SK-N-SH (cell line): Measurements from ENCODE around the gene MRPL32. TPM values are rescaled to one million over a fixed set of nuclear protein-coding genes. Genes with fewer than 3 reads are reported as not detected.

Source experiments
- CTCF ChIA-PET: fragments of 300-600, 350-600 bp; formaldehyde crosslinking; extraction: SDS; loops from one replicate; lab custom pipeline; 2021; lab: Yijun Ruan, JAX
- POLR2A ChIA-PET: fragments of 350-600 bp; sonication (Branson Sonifier 250); formaldehyde crosslinking; extraction: SDS; loops from one replicate; lab custom pipeline; 2020; ENCODE audit warnings: antibody characterized with exemption, inconsistent platforms; lab: Yijun Ruan, JAX
- DNase-seq: peaks from one replicate; pipeline ENCODE4 v3.0.0; 2012
- H2AFZ ChIP-seq: fragments of 200-600 bp; sonication (generic); 2 replicates; pipeline ENCODE4 v1.8.1; 2016; ENCODE audit warnings: antibody characterized with exemption, mild to moderate bottlenecking, low read depth
- H3F3A ChIP-seq: fragments of 200-600 bp; sonication (generic); replicated peaks from 2 replicates; pipeline ENCODE3; 2016; ENCODE audit warnings: antibody characterized with exemption, mild to moderate bottlenecking; ENCODE audit not compliant: insufficient read depth
- H3K27ac ChIP-seq, 2 experiments: fragments of 200-500 bp in 1 of 2; fragments of 200-600 bp in 1 of 2; sonication (Bioruptor generic) in 1 of 2; sonication (generic), shearing (Covaris generic) in 1 of 2; 2 replicates each; pipeline versions ENCODE4 v1.5.1 to v1.6.1; 2014 to 2016; ENCODE audit warnings: low read depth in 2 of 2, inconsistent platforms in 1 of 2, low read length in 1 of 2, mild to moderate bottlenecking in 1 of 2, mixed read lengths in 1 of 2
- H3K27me3 ChIP-seq: fragments of 200-600 bp; sonication (generic), shearing (Covaris generic); 2 replicates; pipeline ENCODE4 v1.6.1; 2016; ENCODE audit warnings: mixed run types; ENCODE audit not compliant: insufficient read depth
- H3K36me3 ChIP-seq, 2 experiments: fragments of 200-500 bp in 1 of 2; fragments of 200-600 bp in 1 of 2; sonication (Bioruptor generic) in 1 of 2; sonication (generic) in 1 of 2; replicated peaks in 1 of 2; 2 replicates each; pipeline versions ENCODE3 to v1.5.1; 2014 to 2016; ENCODE audit warnings: low read length in 1 of 2, mild to moderate bottlenecking in 1 of 2; ENCODE audit not compliant: insufficient read depth in 2 of 2, control insufficient read depth in 1 of 2
- H3K4me1 ChIP-seq, 2 experiments: fragments of 200-500 bp in 1 of 2; fragments of 200-600 bp in 1 of 2; sonication (Bioruptor generic) in 1 of 2; sonication (generic), shearing (Covaris generic) in 1 of 2; 2 replicates each; pipeline versions ENCODE4 v1.5.1 to v1.6.1; 2014 to 2016; ENCODE audit warnings: low read depth in 1 of 2, low read length in 1 of 2, mixed run types in 1 of 2; ENCODE audit not compliant: insufficient read depth in 2 of 2, control insufficient read depth in 1 of 2
- H3K4me2 ChIP-seq: fragments of 200-600 bp; sonication (generic), shearing (Covaris generic); 2 replicates; pipeline ENCODE4 v1.6.1; 2017; ENCODE audit warnings: mixed run types
- H3K4me3 ChIP-seq, 2 experiments: fragments of 200-500 bp in 1 of 2; fragments of 200-600 bp in 1 of 2; sonication (Bioruptor generic) in 1 of 2; sonication (generic), shearing (Covaris generic) in 1 of 2; 2 replicates each; pipeline versions ENCODE4 v1.5.1 to v1.8.1; 2014 to 2016; ENCODE audit warnings: low read depth in 2 of 2, inconsistent platforms in 1 of 2, low read length in 1 of 2, mild to moderate bottlenecking in 1 of 2, mixed read lengths in 1 of 2, moderate library complexity in 1 of 2
- H3K79me2 ChIP-seq: fragments of 200-600 bp; sonication (generic); 2 replicates; pipeline ENCODE4 v1.8.1; 2017; ENCODE audit warnings: mild to moderate bottlenecking; ENCODE audit not compliant: insufficient read depth
- H3K9ac ChIP-seq: fragments of 200-600 bp; sonication (generic); 2 replicates; pipeline ENCODE4 v1.6.1; 2017; ENCODE audit warnings: mixed run types
- H3K9me2 ChIP-seq: fragments of 200-600 bp; sonication (generic); 2 replicates; pipeline ENCODE4 v1.6.1; 2017; ENCODE audit warnings: mixed run types
- H3K9me3 ChIP-seq: fragments of 200-600 bp; sonication (generic); 2 replicates; pipeline ENCODE4 v1.6.1; 2017; ENCODE audit warnings: mixed run types, mild to moderate bottlenecking, moderate library complexity
- H4K20me1 ChIP-seq: fragments of 200-600 bp; sonication (generic); 2 replicates; pipeline ENCODE4 v1.6.1; 2017; ENCODE audit warnings: mild to moderate bottlenecking, mixed run types; ENCODE audit not compliant: insufficient read depth
- FOXJ3 ChIP-seq: sonication (generic); formaldehyde crosslinking; IDR thresholded peaks from 2 replicates; pipeline ENCODE4 v1.5.1; 2020; ENCODE audit warnings: mild to moderate bottlenecking, missing genetic modification reagents
- GABPA ChIP-seq: IDR thresholded peaks from 2 replicates; pipeline ENCODE4 v1.4.0; 2012; ENCODE audit warnings: low read depth, mild to moderate bottlenecking
- MEF2A ChIP-seq: IDR thresholded peaks from 2 replicates; pipeline ENCODE4 v1.4.0; 2012; ENCODE audit warnings: low read depth, borderline replicate concordance
- NRF1 ChIP-seq: IDR thresholded peaks from 2 replicates; pipeline ENCODE4 v1.6.1; 2012; ENCODE audit warnings: low read depth, mild to moderate bottlenecking, low read length
- POLR2AphosphoS5 ChIP-seq: IDR thresholded peaks from 2 replicates; pipeline ENCODE4 v1.6.1; 2012; ENCODE audit warnings: low read depth, low read length
- RCOR1 ChIP-seq: fragments of 150-350 bp; IDR thresholded peaks from 2 replicates; pipeline ENCODE4 v1.6.1; 2017; ENCODE audit warnings: antibody characterized with exemption, low read length
- REST ChIP-seq: IDR thresholded peaks from 2 replicates; pipeline ENCODE4 v1.6.1; 2012; ENCODE audit warnings: mild to moderate bottlenecking, low read depth, low read length, moderate library complexity
- RFX5 ChIP-seq: IDR thresholded peaks from 2 replicates; pipeline ENCODE4 v1.6.1; 2012; ENCODE audit warnings: mild to moderate bottlenecking, improper control_type of control experiment, low read length
- RXRA ChIP-seq: IDR thresholded peaks from 2 replicates; pipeline ENCODE4 v1.4.0; 2012; ENCODE audit warnings: low read depth, mild to moderate bottlenecking, borderline replicate concordance
- SMC3 ChIP-seq: IDR thresholded peaks from 2 replicates; pipeline ENCODE4 v1.6.1; 2012; ENCODE audit warnings: low read depth, low read length, improper control_type of control experiment
- TCF12 ChIP-seq: IDR thresholded peaks from 2 replicates; pipeline ENCODE4 v1.4.0; 2012
- TEAD4 ChIP-seq: IDR thresholded peaks from 2 replicates; pipeline ENCODE4 v1.4.0; 2012; ENCODE audit warnings: mild to moderate bottlenecking, borderline replicate concordance; ENCODE audit not compliant: insufficient read depth
- USF1 ChIP-seq: IDR thresholded peaks from 2 replicates; pipeline ENCODE4 v1.4.0; 2012; ENCODE audit warnings: low read depth, borderline replicate concordance
- WGBS: methylation state at CpG from one replicate; pipeline ENCODE4 v1.1.6; 2017; ENCODE audit warnings: low lambda C conversion rate; 5-methylcytosine and 5-hydroxymethylcytosine counted together
- polyA plus RNA-seq, 3 experiments: library from polyadenylated mRNA; depleted of rRNA; stranded (reverse); fragments of >200 nt; gene quantifications; 2 replicates each; pipeline ENCODE4 v1.2.3, GENCODE V29; 2012
- TF ChIP-seq, protein P1 (sequence below): IDR thresholded peaks from 2 replicates; pipeline ENCODE4 v1.4.0; 2012; ENCODE audit warnings: low read depth
- TF ChIP-seq, protein P2 (sequence below): fragments of 200-600 bp; sonication (generic); IDR thresholded peaks from 2 replicates; pipeline ENCODE4 v1.6.1; 2017; ENCODE audit warnings: antibody characterized with exemption, mild to moderate bottlenecking, moderate library complexity

The MRPL32 gene
- polyA plus RNA-seq, 1 of the 3 experiments (the other 2 are of a cell fraction), result 73.1 TPM

- Histone ChIP-seq H3K27ac (no peak overlapping the region), H3K4me1 (no peaks in the 10 kb centered on the region), H3K4me3 (no peak overlapping the region), H3K79me2 (no peaks in the 10 kb centered on the region), H3K9me3 (no peaks in the 10 kb centered on the region), H3K9ac (no peak overlapping the region), H3K4me2 (no peak overlapping the region), H2AFZ (no peak overlapping the region), H3K36me3 (no peaks in the 10 kb centered on the region), H3F3A (no peaks in the 10 kb centered on the region), H4K20me1 (no peaks in the 10 kb centered on the region), H3K27me3 (peaks cover 20% of the 10 kb centered on the region; the same call in 1 of the 2 replicates), H3K9me2 (no peaks in the 10 kb centered on the region)
- no peak for TF ChIP-seq MEF2A
- DNase-seq, result no peak
- CTCF ChIA-PET, result interaction anchor here (1.7 kb wide), 1 partner anchor 22 kb away, joined by 4 read pairs; no protein-coding TSS in a partner anchor
- 26% methylated on average over 2 of the region's 2 CpGs for WGBS
- POLR2A ChIA-PET, result no interaction called here
Measured at GRCh38 chr7:42964293-42964692, 32.1 kb downstream of the MRPL32 start.

DNA sequence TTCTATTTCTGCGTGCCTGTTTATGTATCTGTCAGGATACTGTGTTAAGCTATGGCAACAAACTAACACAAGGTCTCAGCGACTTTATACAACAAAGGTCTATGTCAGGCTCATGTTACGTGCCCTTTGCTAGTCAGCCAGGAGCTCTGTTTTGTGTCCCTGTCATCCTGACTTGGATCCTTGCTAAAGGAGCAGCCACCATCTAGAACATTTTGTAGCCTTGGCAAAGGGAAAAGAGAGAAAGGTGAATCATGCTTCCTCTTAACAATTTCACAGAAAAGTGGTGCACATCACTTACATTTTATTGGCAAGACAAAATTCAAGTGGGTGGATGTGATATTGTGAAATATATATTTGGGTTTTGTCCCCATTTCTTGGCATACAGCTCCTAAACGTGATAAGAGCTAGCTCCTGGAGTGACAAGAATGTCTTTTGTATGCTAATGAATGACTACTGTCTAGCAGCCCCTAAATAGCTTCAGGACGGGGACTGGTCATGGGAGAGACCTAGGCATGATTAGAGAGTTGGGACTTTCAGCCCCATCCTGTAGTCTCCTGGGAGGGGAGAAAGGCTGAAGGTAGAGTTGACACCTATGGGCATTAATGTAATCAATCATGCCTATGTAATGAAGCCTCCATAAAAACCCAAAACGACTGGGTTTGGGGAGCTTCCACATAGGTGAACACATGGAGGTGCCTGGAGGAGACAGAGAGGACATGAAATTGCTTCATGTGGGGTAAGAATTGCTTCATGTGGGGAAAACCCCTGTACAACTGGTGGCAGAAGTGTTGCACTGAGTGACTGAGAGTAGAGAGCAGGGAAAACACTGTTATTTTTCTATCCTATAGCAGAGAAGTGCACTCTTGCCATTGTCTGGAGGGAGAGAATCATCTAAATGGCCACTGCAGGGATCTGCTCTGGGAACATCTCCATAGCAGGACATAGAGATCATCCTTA is 33.0 kb downstream of the MRPL32 start:
- H3K27ac ChIP-seq, result no peak overlapping the region
- no peaks in the 10 kb centered on the region for H3K79me2 ChIP-seq
- ChIA-PET POLR2A (no interaction called here), CTCF (interaction anchor here (1.1 to 1.7 kb wide), 2 partner anchors 23 to 1025 kb away, joined by 3 to 4 read pairs; no protein-coding TSS in a partner anchor)
- H3K9me3 ChIP-seq, result no peaks in the 10 kb centered on the region
- no peaks in the 10 kb centered on the region for H3F3A ChIP-seq
- H2AFZ ChIP-seq, result no peak overlapping the region
- H3K4me2 ChIP-seq, result no peak overlapping the region
- WGBS, result 18% methylated on average over 6 of the region's 6 CpGs
- no peaks in the 10 kb centered on the region for H3K4me1 ChIP-seq
- no peaks in the 10 kb centered on the region for H3K36me3 ChIP-seq
- H4K20me1 ChIP-seq, result no peaks in the 10 kb centered on the region
- DNase-seq, result no peak
- H3K9me2 ChIP-seq, result no peaks in the 10 kb centered on the region
- no peak for TF ChIP-seq POLR2AphosphoS5
- TF ChIP-seq, protein P1, sequence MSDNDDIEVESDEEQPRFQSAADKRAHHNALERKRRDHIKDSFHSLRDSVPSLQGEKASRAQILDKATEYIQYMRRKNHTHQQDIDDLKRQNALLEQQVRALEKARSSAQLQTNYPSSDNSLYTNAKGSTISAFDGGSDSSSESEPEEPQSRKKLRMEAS, result no peak
- TF ChIP-seq USF1, result no peak
- TF ChIP-seq RCOR1, result no peak
- no peak for TF ChIP-seq SMC3
- TF ChIP-seq RFX5, result no peak
- TF ChIP-seq RXRA, result no peak
- TF ChIP-seq TEAD4, result no peak
- TF ChIP-seq TCF12, result no peak
- no peak for TF ChIP-seq REST
- TF ChIP-seq, protein P2, sequence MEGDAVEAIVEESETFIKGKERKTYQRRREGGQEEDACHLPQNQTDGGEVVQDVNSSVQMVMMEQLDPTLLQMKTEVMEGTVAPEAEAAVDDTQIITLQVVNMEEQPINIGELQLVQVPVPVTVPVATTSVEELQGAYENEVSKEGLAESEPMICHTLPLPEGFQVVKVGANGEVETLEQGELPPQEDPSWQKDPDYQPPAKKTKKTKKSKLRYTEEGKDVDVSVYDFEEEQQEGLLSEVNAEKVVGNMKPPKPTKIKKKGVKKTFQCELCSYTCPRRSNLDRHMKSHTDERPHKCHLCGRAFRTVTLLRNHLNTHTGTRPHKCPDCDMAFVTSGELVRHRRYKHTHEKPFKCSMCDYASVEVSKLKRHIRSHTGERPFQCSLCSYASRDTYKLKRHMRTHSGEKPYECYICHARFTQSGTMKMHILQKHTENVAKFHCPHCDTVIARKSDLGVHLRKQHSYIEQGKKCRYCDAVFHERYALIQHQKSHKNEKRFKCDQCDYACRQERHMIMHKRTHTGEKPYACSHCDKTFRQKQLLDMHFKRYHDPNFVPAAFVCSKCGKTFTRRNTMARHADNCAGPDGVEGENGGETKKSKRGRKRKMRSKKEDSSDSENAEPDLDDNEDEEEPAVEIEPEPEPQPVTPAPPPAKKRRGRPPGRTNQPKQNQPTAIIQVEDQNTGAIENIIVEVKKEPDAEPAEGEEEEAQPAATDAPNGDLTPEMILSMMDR, result no peak
- TF ChIP-seq GABPA, result no peak
- TF ChIP-seq NRF1, result no peak
- TF ChIP-seq FOXJ3 (CRISPR knock-in tag), result no peak
- no peak overlapping the region for H3K9ac ChIP-seq
- H3K4me3 ChIP-seq, result no peak overlapping the region
- peaks cover 12% of the 10 kb centered on the region; the same call in 1 of the 2 replicates for H3K27me3 ChIP-seq
